GM11168 (cell line): ENCODE results near the gene SIPA1L3.

Experiments used
- in situ Hi-C: fragments of 300-500 bp; cut with MboI; formaldehyde crosslinking; loops from one replicate; pipeline ENCODE4 v1.12.0; 2022; ENCODE audit warnings: low sequenced_read_pairs; ENCODE audit not compliant: unreplicated experiment

Gene SIPA1L3

GRCh38 chr19:37966662-37967231, 59.7 kb downstream of the SIPA1L3 start:
- in situ Hi-C loops, result no loop called here

GRCh38 chr19:37969695-37970094, 62.7 kb downstream of the SIPA1L3 start:
- in situ Hi-C loops, result no loop called here

DNA sequence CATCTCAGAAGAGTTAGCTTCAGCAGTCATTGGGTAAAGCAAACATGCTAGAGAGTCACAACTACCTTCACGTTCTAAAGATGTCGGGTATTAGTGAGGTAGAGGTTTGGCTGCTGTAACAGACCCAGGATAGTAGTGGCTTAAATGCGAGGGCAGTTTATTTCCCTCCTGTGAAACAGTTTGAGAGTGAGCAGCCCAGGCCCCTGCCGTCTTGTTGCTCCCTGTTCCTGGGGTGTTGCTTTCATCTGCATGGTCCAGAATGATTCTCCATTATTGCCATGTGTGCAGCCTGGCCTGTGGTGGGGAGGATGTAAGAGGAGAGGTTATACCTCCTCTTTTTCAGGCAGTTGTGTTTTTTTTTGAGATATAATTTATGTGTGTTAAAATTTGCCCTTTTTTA, 63.7 kb downstream of the SIPA1L3 start:
- in situ Hi-C loops, result no loop called here

GRCh38 chr19:37972803-37973202, 65.8 kb downstream of the SIPA1L3 start:
- in situ Hi-C loops, result no loop called here

DNA sequence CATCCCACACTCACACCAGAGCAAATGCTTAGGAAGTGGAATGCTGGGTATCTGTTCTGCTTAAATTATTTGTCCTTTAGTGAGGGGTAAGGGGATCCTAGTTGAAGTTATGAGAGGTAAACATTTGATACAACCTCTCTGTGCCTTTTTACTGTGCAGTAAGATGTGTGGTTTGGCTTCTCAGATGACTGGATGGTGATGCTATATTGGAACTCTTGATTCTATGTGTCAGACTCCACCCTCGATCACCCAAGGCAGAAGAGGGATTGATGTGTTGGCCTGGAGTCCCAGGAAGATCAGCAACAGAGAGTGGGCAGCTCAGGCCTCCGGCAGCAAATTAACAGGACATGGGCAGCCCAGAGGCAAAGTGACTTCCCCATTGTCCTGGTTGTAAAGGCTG, 66.7 kb downstream of the SIPA1L3 start:
- in situ Hi-C loops, result no loop called here

DNA sequence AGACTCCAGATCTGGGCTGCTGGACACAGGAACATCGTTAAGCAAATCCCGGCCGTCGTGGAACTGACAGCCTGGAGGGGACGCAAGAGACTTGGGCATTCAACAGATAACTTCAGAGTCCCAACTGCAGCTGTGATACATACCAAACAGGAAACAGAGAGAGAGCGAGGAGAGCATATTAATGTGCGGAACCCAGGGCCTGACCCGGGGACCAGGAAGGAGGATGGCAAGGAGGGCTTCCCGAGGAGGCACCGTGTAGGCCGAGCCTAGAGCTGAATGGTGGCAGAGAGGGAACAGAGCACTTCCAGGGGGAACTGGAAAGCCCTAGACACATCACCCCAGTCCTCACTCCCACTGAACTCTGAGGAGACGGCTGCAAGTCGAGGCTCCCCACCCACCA, 68.1 kb downstream of the SIPA1L3 start:
- in situ Hi-C loops, result no loop called here

DNA sequence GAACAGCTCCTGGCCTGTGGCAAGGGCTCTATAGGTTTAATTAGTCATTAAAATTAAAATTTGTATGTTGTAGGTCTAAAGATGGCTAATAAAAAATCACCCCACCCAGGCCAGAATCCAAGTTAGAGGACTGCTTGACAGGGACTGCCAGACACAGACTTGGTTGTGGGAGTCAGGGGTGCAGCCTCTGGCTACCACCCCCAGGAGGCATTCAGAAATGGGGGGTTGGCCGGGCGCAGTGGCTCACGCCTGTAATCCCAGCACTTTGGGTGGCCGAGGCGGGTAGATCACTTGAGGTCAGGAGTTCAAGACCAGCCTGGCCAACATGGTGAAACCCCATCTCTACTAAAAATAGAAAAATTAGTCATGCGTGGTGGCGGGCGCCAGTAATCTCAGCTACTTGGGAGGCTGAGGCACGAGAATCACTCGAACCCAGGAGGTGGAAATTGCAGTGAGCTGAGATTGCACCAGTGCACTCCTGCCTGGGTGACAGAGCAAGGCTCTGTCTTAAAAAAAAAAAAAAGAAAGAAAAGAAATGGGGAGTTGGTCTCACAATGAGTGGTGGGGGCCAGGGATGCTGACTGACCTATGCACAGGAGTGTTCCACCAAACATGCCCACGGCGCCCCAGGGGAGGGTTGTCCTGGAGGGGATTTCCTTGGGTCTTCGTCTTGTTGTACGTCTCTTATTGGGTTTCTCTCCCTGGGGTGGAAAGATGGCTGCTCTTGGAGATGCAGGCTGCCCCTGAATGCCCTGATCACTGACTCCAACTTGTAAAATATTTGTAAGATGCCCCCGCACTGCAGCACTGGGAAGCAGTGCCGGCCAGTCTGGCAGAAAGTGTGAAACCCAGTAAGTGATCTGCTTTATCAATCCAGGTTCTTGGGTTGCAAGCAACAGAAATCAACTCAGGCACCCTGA, 68.8 kb downstream of the SIPA1L3 start:
- in situ Hi-C loops, result no loop called here

DNA sequence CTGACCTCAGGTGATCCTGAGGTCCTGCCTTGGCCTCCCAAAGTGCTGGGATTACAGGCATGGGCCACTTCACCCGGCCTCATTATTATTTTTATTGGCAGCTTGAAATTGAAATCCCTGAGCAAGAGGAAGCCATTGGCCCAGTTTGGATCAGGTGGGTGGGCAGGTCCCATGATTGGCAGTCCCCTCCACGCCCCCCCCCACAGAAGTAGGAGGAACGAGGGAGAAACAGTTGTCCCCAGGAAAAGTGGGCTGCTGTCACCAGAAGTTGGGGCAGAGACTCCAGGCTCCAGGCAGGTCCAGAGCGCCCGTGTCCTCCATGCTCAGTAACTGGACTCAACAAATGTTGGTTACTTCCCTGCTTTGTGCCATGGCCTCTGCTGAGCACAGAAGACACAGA, 70.4 kb downstream of the SIPA1L3 start:
- in situ Hi-C loops, result no loop called here

DNA sequence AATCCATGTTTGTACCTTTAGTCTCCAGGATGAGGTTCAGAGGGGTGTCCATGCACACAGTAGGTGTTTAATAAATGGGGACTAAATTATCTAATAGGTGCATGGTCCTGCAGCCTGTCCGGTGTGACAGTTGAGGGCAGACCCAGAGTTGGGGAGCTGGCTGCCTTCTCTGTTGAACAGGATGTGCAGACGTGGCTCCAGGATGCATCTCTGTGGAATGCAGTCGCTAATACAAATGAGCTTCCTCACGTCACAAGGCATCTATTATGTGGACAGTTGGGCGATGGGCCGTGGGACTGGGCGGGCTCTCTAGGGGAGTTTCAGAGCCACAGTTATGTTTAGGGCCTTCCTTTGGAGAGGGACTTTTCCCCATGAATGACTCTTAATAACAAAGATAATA, 71.0 kb downstream of the SIPA1L3 start:
- in situ Hi-C loops, result no loop called here

GRCh38 chr19:37979547-37980082, 72.6 kb downstream of the SIPA1L3 start:
- in situ Hi-C loops, result no loop called here

- in situ Hi-C loops, result no loop called here
These were observed 73.6 kb downstream of the SIPA1L3 start for GRCh38 chr19:37980419-37981170.

DNA sequence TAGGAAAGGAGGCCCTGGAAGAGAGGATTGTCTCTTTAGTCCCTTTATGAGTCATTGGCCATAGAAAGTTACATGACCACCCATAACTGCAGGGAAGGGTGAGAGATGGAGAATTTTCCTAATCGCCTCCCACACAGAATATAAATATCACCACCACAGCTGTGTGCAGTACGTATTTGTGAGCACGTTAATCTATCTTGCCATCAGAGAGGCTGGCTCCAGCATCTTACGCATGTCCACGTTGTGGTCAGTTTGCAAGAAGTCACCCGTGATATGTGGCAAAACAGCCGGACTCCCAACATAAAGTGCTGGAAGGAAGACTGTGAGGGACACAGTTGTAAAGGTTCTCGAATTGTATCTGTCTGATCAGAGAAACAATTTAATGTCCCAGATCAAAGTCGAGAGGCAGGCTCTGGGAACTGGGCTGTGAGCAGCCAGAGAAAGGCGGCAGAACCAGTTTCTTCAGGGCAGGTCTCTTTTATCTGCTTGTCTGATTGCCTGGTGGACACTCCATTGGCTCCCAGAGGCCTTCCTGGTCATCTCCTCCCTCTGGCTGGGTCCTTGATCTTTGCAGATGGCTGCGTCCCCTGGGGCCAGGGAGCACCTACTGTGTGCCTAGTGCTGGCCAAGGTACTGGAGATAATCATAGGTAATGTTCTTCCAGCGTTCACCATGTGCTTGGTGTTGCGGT, 74.9 kb downstream of the SIPA1L3 start:
- in situ Hi-C loops, result no loop called here

DNA sequence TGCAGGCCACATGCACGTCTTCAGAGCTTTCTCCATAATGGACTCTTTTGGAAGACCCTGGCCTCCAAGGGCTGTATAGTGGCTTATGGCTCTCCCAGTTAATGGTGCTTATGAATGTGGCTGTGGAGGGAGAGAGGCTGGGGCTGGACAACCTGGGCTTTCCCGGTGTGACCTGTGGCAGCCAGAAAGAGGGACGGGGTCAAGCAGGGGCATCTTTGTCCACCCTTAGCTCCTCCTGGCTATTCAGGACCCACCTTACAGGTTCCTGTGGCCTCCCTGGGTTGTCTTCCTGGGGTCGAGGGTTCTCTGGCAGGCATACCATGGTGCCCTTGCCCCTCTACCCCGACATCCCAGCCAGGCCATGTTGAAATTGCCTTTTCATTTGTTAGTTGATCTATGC, 75.6 kb downstream of the SIPA1L3 start:
- in situ Hi-C loops, result no loop called here

DNA sequence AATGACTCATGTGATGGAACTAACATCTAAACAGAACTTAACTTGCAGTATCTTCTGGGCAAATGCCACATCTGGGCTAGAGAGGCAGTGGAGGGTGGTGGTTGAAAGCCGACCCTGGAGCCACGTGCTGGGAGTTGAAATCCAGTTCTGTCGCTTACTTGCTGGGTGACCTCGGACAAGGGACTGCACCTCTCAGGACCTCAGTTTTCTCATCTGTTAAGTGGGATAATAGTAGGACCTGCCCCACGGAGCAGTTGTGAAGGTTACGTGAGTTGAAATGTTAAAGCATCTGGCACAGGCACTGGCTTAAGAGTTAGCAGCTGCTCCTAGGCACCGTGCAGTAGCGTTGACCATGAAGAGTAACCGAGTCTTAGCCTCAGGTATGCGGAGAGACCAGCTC, 76.1 kb downstream of the SIPA1L3 start:
- in situ Hi-C loops, result no loop called here

GRCh38 chr19:37983916-37984315, 76.9 kb downstream of the SIPA1L3 start:
- in situ Hi-C loops, result no loop called here

DNA sequence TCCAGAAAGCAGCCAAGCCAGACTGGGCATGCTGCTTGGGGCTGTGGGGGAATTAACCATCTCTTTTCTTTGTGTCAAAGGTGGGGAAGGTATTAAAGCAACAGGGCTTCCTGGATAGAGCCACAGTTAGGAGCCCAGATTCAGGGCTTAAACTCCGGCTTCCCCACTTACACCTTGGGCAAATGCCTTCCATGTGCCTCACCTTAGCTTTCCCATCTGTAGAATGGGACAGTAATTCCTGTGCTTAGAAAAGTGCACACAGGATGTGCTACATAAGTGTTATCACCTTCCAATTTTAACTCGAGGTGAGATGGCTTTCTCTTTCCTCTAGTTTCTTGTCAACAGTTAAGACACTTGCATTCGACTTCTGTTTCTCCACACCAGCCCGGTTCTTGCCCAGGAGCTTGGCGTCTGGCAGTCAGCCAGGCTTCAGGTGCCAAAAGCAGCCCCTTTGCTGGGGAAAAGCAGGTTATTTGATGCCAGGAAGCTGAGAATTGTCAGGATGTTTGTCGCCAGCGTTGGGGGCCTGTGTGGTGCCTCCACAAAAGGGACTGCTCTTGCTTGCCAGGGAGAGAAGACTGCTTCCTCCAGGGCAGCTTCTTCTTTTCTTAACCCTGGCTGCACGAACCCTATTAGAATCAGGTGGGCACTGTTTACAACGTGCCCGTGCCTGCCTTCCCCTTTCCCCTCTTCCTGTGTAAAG, 79.2 kb downstream of the SIPA1L3 start:
- in situ Hi-C loops, result no loop called here

GRCh38 chr19:37987356-37988332, 80.6 kb downstream of the SIPA1L3 start:
- in situ Hi-C loops, result no loop called here

DNA sequence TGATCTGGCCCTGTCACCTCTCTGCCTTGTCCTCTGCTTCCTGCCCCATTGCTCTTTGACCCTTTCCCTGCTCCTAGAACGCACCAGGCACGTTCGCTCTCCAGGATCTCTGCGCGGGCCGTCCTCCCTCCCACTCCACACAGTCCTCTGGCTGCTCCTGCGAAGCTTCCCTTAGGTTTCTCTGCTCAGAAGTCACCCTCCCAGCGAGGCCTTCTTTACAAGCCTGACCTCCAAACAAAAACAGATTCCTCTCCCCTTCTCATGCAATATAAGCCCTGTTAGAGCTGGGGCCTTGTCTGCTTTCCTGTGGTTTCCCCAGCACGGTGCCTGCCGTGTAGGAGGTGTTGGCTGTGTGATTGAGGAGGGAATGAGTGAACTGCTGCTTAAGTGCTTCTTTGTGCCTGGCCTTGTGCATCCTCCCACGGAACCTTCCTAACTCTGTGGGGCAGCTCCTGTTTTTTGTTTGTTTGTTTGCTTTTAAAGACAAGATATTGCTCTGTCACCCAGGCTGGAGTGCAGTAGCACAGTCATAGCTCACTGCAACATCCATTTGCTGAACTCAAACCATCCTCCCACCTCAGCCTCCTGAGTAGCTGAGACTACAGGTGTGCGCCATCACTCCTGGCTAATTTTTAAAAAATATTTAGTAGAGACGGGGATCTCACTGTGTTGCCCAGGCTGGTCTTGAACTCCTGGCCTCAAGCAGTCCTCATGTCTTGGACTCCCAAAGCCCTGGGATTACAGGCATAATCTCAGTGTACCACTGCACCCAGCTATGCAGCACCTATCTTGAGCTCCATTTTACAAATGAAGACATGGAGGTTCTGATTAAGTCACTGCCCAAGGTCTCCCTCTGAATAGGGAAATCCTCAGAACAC, 82.0 kb downstream of the SIPA1L3 start:
- in situ Hi-C loops, result no loop called here
